ENCODE data around the gene CAV1.

CAV1 gene

DNA sequence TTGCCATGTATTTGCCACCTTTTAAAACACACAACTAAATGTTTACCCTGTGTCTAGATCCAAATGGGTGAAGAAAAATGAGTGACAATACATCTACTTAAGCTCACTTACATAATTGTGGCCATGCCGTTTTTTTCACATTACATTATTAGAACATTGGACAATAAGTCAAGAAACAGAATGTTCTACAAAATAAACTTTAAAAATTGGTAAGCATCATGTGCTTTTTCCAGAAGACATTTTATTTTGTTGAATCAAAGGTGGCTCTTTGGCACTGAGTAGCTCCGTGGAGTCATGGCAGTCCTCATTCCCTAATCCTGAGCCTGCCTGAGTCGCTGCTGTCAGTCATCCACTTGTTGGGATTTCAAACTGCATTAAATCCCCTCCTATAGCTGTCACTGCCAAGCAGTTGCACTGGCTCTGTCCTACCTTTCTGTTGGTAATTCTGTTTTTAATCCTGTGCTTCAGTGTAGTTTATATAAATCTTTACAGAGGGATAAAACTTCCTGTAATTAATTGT is 32.3 kb downstream of the CAV1 start:
- in situ Hi-C loops (cut with HindIII; ENCODE audit: low sequenced_read_pairs), result no loop called here
- H3K4me3 ChIP-seq (ENCODE audit: low read depth, low read length), result no peak overlapping the region
- TF ChIP-seq, protein P1, sequence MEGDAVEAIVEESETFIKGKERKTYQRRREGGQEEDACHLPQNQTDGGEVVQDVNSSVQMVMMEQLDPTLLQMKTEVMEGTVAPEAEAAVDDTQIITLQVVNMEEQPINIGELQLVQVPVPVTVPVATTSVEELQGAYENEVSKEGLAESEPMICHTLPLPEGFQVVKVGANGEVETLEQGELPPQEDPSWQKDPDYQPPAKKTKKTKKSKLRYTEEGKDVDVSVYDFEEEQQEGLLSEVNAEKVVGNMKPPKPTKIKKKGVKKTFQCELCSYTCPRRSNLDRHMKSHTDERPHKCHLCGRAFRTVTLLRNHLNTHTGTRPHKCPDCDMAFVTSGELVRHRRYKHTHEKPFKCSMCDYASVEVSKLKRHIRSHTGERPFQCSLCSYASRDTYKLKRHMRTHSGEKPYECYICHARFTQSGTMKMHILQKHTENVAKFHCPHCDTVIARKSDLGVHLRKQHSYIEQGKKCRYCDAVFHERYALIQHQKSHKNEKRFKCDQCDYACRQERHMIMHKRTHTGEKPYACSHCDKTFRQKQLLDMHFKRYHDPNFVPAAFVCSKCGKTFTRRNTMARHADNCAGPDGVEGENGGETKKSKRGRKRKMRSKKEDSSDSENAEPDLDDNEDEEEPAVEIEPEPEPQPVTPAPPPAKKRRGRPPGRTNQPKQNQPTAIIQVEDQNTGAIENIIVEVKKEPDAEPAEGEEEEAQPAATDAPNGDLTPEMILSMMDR (IDR thresholded peaks at IDR 0.05; ENCODE audit: low read depth, low read length, missing control alignments), result no peak
- DNase-seq (ENCODE audit: low read depth), result no peak

DNA sequence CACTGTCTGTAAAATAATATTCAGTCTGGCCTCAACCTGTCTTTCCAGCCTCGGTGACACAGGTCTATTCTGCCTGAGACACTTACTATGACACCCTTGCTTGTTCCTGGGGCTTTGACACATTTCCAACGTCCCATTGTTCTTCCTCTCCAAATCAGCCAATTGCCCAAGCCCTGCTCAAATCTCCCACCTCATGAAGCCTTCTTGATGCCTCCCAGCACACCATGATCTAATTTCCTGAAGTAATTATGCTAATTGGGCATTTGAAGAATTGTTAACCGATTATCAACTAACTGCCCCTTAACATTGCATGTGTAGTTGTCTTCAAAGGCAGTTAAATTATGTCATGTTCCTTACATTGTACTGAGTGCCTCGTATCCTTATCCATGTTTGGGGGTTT is 33.1 kb downstream of the CAV1 start:
- H3K4me3 ChIP-seq (ENCODE audit: low read depth, low read length), result no peak overlapping the region
- in situ Hi-C loops (cut with HindIII; ENCODE audit: low sequenced_read_pairs), result no loop called here
- no peak for DNase-seq (ENCODE audit: low read depth)
- TF ChIP-seq, protein P1 (IDR thresholded peaks at IDR 0.05; ENCODE audit: low read depth, low read length, missing control alignments), result no peak

DNA sequence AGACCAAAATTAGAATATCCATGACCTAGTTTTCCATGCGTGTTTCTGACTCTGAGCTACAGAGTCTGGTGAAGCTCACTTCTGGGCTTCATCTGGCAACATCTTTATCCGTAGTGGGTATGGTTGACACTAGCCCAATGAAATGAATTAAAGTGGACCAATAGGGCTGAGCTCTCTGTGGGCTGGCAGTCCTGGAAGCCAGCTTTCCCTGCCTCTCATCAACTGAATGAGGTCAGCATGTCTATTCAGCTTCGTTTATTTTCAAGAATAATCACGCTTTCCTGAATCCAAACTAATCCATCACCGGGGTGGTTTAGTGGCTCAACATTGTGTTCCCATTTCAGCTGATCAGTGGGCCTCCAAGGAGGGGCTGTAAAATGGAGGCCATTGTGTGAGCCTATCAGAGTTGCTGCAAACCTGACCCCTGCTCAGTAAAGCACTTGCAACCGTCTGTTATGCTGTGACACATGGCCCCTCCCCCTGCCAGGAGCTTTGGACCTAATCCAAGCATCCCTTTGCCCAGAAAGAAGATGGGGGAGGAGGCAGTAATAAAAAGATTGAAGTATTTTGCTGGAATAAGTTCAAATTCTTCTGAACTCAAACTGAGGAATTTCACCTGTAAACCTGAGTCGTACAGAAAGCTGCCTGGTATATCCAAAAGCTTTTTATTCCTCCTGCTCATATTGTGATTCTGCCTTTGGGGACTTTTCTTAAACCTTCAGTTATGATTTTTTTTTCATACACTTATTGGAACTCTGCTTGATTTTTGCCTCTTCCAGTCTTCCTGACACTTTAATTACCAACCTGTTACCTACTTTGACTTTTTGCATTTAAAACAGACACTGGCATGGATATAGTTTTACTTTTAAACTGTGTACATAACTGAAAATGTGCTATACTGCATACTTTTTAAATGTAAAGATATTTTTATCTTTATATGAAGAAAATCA is 35.5 kb downstream of the CAV1 start:
- DNase-seq (ENCODE audit: low read depth), result no peak
- no peak overlapping the region for H3K4me3 ChIP-seq (ENCODE audit: low read depth, low read length)
- in situ Hi-C loops (cut with HindIII; ENCODE audit: low sequenced_read_pairs), result no loop called here
- TF ChIP-seq, protein P1 (IDR thresholded peaks at IDR 0.05; ENCODE audit: low read depth, low read length, missing control alignments), result no peak

DNA sequence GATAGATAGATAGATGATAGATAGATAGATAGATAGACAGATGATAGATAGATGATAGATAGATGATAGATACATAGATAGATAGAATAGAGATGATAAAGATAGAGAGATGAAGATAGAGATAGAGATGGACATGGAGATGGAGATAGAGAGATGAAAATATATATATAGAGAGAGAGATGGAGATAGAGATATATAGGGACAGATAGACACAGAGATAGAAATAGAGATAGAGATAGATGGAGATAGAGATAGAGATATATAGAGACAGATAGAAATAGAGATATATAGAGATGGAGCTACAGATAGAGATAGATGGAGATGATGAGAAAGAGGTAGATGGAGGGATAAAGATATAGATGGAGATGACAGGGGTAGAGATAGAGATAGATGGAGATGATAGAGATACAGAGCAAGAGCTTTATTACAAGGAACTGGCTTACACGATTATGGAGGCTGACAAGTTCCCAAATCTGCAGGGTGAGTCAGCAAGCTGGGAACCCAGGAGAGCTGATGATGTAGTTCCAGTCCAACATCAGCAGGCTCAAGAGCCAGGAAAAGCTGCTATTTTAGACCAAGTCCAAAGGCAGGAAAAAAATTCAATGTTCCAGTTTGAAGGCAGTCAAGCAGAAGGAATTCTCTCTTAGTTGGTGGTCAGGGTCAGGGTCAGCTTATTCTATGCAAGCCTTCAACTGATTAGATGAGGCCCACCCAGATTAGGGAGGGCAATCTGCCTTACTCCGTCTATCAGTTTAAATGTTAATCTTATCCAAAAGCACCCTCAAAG is 37.1 kb downstream of the CAV1 start:
- no peak for DNase-seq (ENCODE audit: low read depth)
- in situ Hi-C loops (cut with HindIII; ENCODE audit: low sequenced_read_pairs), result no loop called here
- TF ChIP-seq, protein P1 (IDR thresholded peaks at IDR 0.05; ENCODE audit: low read depth, low read length, missing control alignments), result no peak
- H3K4me3 ChIP-seq (ENCODE audit: low read depth, low read length), result no peak overlapping the region

DNA sequence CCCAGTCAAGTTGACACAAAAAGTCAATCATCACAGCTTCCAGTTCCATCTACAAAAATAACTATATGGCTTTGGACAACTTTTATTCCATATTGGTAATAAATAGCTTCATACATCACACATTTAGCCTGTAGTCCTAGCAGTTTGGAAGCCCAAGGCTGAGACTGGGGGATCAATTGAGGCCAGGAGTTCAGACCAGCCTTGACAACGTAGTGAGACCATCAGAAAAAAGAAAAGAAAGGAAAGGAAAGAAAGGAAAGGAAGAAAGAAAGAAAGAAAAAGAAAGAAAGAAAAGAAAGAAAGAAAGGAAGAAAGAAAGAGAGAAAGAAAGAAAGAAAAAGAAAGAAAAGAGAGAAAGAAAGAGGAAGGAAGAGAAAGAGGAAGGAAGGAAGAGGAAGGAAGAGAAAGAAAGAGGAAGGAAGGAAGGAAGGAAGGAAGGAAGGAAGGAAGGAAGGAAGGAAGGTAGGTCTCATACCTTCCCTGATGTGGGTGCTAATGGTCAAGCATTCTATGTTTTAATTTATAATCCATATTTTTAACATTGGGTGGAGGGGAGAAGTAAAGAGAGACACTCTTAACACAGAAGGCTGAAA is 37.8 kb downstream of the CAV1 start:
- DNase-seq (ENCODE audit: low read depth), result no peak
- in situ Hi-C loops (cut with HindIII; ENCODE audit: low sequenced_read_pairs), result no loop called here
- TF ChIP-seq, protein P1 (IDR thresholded peaks at IDR 0.05; ENCODE audit: low read depth, low read length, missing control alignments), result no peak
- no peak overlapping the region for H3K4me3 ChIP-seq (ENCODE audit: low read depth, low read length)

DNA sequence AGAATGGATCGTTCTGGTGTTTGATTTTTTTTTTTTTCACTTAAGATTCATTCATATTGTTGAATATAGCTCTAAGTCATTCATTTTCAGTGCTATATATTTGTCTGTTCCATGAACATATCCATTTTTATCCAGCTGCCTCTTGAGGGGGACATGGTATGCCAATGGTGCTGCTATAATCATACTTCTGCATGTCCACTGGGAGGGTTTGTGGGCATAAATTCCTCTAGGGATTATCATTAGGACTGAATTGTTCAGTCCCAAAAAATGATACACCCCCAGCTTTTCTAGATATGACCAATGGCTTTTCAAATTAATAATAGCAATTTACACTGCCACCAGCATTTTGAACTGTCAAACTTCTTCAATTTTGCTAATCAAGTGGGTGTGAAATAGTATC is 41.1 kb downstream of the CAV1 start:
- no peak for DNase-seq (ENCODE audit: low read depth)
- in situ Hi-C loops (cut with HindIII; ENCODE audit: low sequenced_read_pairs), result no loop called here
- TF ChIP-seq, protein P1 (IDR thresholded peaks at IDR 0.05; ENCODE audit: low read depth, low read length, missing control alignments), result no peak
- H3K4me3 ChIP-seq (ENCODE audit: low read depth, low read length), result no peak overlapping the region
